GM12892 (cell line): ENCODE measurements around the gene PRDM2.

ENCODE experiments used
- POLR2A ChIP-seq: IDR thresholded peaks from 2 replicates; pipeline ENCODE4 v1.6.1; 2011; ENCODE audit warnings: low read depth, low read length, control low read depth
- POLR2AphosphoS5 ChIP-seq: IDR thresholded peaks from 2 replicates; pipeline ENCODE4 v1.6.1; 2011; ENCODE audit warnings: low read depth, low read length, control low read depth
- TAF1 ChIP-seq: IDR thresholded peaks from 2 replicates; pipeline ENCODE4 v1.6.1; 2011; ENCODE audit warnings: low read depth, mild to moderate bottlenecking, control low read depth, low read length, borderline replicate concordance

GRCh38 chr1:13697738-13698137 lies 2.2 kb upstream of the PRDM2 start:
- TF ChIP-seq POLR2AphosphoS5 (no peak), POLR2A (no peak), TAF1 (no peak)
